HepG2 (cell line): ENCODE data around the gene TIMM44. TPM values are rescaled to one million over a fixed set of nuclear protein-coding genes. Genes with fewer than 3 reads are reported as not detected.

Source experiments
- BHLHE40 ChIP-seq: IDR thresholded peaks from 2 replicates; pipeline ENCODE4 v1.6.1; 2011; ENCODE audit warnings: low read length, improper control_type of control experiment
- ELK4 ChIP-seq: sonication (generic); formaldehyde crosslinking; IDR thresholded peaks from 2 replicates; pipeline ENCODE4 v1.9.0; 2021; ENCODE audit warnings: missing genetic modification reagents, borderline replicate concordance
- HDAC1 ChIP-seq: sonication (generic); formaldehyde crosslinking; IDR thresholded peaks from 2 replicates; pipeline ENCODE4 v1.5.1; 2020; ENCODE audit warnings: mild to moderate bottlenecking, missing genetic modification reagents
- HINFP ChIP-seq: sonication (generic); formaldehyde crosslinking; IDR thresholded peaks from 2 replicates; pipeline ENCODE4 v1.4.0; 2020; ENCODE audit warnings: low read depth, mild to moderate bottlenecking, missing genetic modification reagents
- HNF1A ChIP-seq, 2 experiments: sonication (generic) in 1 of 2; formaldehyde crosslinking in 1 of 2; IDR thresholded peaks; 2 replicates each; pipeline versions ENCODE4 v1.4.0 to v1.6.1; 2016 to 2020; ENCODE audit warnings: borderline replicate concordance in 1 of 2, low read depth in 1 of 2, mild to moderate bottlenecking in 1 of 2, missing genetic modification reagents in 1 of 2
- IRF9 ChIP-seq: sonication (generic); formaldehyde crosslinking; IDR thresholded peaks from 2 replicates; pipeline ENCODE4 v1.8.0; 2022; ENCODE audit warnings: missing genetic modification reagents, mild to moderate bottlenecking, borderline replicate concordance
- MBD4 ChIP-seq: IDR thresholded peaks from 2 replicates; pipeline ENCODE4 v1.6.1; 2012; ENCODE audit warnings: low read length, inconsistent platforms, borderline replicate concordance
- NBN ChIP-seq: fragments of 450-650 bp; conservative IDR thresholded peaks from 2 replicates; pipeline ENCODE4 v1.6.1; 2017
- REL ChIP-seq: sonication (generic); formaldehyde crosslinking; conservative IDR thresholded peaks from 2 replicates; pipeline ENCODE4 v1.8.0; 2022; ENCODE audit warnings: mild to moderate bottlenecking, missing genetic modification reagents, moderate library complexity
- RXRB ChIP-seq: IDR thresholded peaks from 2 replicates; pipeline ENCODE4 v1.6.1; 2016; ENCODE audit warnings: borderline replicate concordance, missing genetic modification reagents, missing compliant biosample characterization
- TERF1 ChIP-seq: sonication (generic); formaldehyde crosslinking; IDR thresholded peaks from 2 replicates; pipeline ENCODE4 v1.8.0; 2022; ENCODE audit warnings: mild to moderate bottlenecking, missing genetic modification reagents, moderate library complexity
- TOPORS ChIP-seq: sonication (generic); formaldehyde crosslinking; IDR thresholded peaks from 2 replicates; pipeline ENCODE4 v1.8.0; 2023; ENCODE audit warnings: mild to moderate bottlenecking, missing genetic modification reagents
- ZFP36 ChIP-seq: fragments of 150-350 bp; IDR thresholded peaks from 2 replicates; pipeline ENCODE4 v1.6.1; 2018; ENCODE audit warnings: borderline replicate concordance, low read length, low read depth; ENCODE audit not compliant: partially characterized antibody
- ZNF558 ChIP-seq: sonication (generic); formaldehyde crosslinking; IDR thresholded peaks from 2 replicates; pipeline ENCODE4 v1.9.0; 2022; ENCODE audit warnings: mild to moderate bottlenecking, missing genetic modification reagents, borderline replicate concordance
- ZNF597 ChIP-seq: sonication (generic); formaldehyde crosslinking; IDR thresholded peaks from 2 replicates; pipeline ENCODE4 v1.5.0; 2020; ENCODE audit warnings: missing genetic modification reagents
- ZNF841 ChIP-seq: sonication (generic); formaldehyde crosslinking; IDR thresholded peaks from 2 replicates; pipeline ENCODE4 v1.8.1; 2023; ENCODE audit warnings: missing genetic modification reagents, borderline replicate concordance
- ZNF850 ChIP-seq: sonication (generic); formaldehyde crosslinking; conservative IDR thresholded peaks from 2 replicates; pipeline ENCODE4 v1.9.0; 2021; ENCODE audit warnings: mild to moderate bottlenecking, missing genetic modification reagents
- polyA plus RNA-seq, 8 experiments: library from polyadenylated mRNA; depleted of rRNA in 3 of 8; stranded (reverse) in 7 of 8; unstranded in 1 of 8; fragments of >200 nt; fragmentation: Illumina TruSeq in 4 of 8; extraction: Trizol in 4 of 8; gene quantifications; 2 replicates each; pipeline versions ENCODE4 v1.2.1 to v1.2.3, GENCODE V29; 2011 to 2016; ENCODE audit warnings: low read depth in 4 of 8, missing spikeins in 1 of 8, mixed read lengths in 1 of 8; ENCODE audit not compliant: insufficient read depth in 1 of 8
- total RNA-seq, 5 experiments: library from RNA; depleted of rRNA; stranded (reverse); fragments of >200 nt; fragmentation: Illumina TruSeq; extraction: Trizol; gene quantifications; 2 replicates each; pipeline ENCODE4 v1.2.3, GENCODE V29; 2016; ENCODE audit warnings: low read depth in 1 of 5

Gene TIMM44
- total and polyA plus RNA-seq, 2 of the 13 experiments (the other 11 are each of a cell fraction or from before 2014, with no cell fraction given), result 42.9 to 72.6 TPM

- TF ChIP-seq IRF9 (CRISPR knock-in tag) (no peak), TOPORS (CRISPR knock-in tag) (peak; percentile 37; the same call in 1 of the 2 replicates), RXRB (CRISPR knock-in tag) (no peak), ZFP36 (peak; percentile 95), HNF1A (IDR thresholded peaks at IDR 0.05; ENCODE audit: low read depth) (no peak), HNF1A (CRISPR knock-in tag; IDR thresholded peaks at IDR 0.05; ENCODE audit: borderline replicate concordance) (0 out of 2 replicates have a peak, but pooled peaks have one; percentile 42), NBN (no peak), ZNF850 (CRISPR knock-in tag) (no peak), TERF1 (CRISPR knock-in tag) (no peak), REL (CRISPR knock-in tag) (0 out of 2 replicates have a peak, but pooled peaks have one; percentile 66), ZNF597 (no peak), ZNF841 (CRISPR knock-in tag) (no peak), HINFP (CRISPR knock-in tag) (no peak), ELK4 (no peak), HDAC1 (no peak), MBD4 (no peak), BHLHE40 (no peak), ZNF558 (CRISPR knock-in tag) (no peak; the same call in 1 of the 2 replicates)
Observed at GRCh38 chr19:7916103-7916954, 27.1 kb downstream of the TIMM44 start (continued).
